ENCODE data around the gene ALG9.

DNA sequence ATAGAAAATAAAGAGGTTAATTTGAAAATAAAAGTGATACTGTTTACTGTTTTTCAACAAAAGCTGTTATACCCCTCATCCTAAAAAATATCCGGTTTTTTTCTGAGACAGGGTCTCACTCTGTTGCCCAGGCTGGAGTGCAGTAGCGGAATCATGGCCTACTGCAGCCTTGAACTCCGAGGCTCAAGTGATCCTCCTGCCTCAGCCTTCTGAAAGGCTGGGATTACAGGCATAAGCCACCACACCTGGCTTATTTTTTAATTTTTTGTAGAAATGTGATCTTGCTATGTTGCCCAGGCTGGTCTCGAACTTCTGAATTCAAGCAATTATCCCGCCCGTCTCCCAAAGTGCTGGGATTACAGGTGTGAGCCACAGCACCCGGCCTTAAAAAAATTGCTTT is 35.7 kb downstream of the ALG9 start:
- TF ChIP-seq, protein P1, sequence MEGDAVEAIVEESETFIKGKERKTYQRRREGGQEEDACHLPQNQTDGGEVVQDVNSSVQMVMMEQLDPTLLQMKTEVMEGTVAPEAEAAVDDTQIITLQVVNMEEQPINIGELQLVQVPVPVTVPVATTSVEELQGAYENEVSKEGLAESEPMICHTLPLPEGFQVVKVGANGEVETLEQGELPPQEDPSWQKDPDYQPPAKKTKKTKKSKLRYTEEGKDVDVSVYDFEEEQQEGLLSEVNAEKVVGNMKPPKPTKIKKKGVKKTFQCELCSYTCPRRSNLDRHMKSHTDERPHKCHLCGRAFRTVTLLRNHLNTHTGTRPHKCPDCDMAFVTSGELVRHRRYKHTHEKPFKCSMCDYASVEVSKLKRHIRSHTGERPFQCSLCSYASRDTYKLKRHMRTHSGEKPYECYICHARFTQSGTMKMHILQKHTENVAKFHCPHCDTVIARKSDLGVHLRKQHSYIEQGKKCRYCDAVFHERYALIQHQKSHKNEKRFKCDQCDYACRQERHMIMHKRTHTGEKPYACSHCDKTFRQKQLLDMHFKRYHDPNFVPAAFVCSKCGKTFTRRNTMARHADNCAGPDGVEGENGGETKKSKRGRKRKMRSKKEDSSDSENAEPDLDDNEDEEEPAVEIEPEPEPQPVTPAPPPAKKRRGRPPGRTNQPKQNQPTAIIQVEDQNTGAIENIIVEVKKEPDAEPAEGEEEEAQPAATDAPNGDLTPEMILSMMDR (IDR thresholded peaks at IDR 0.05), result no peak
- no peak for TF ChIP-seq POLR2A (IDR thresholded peaks at IDR 0.05; ENCODE audit: low read depth)

All from esophagus muscularis mucosa (tissue), 3 donors.